H1 (cell line): ENCODE results near the gene RHOV. TPM values are rescaled to one million over a fixed set of nuclear protein-coding genes. Genes with fewer than 3 reads are reported as not detected.

Experiments
- ATF3 ChIP-seq: IDR thresholded peaks from 2 replicates; pipeline ENCODE4 v1.6.1; 2011; ENCODE audit warnings: low read depth, mild to moderate bottlenecking, low read length; ENCODE audit not compliant: insufficient read depth
- BACH1 ChIP-seq: IDR thresholded peaks from 2 replicates; pipeline ENCODE4 v1.6.1; 2012; ENCODE audit warnings: low read length, improper control_type of control experiment
- BCL11A ChIP-seq, 2 experiments: IDR thresholded peaks; one replicate each; pipeline ENCODE4 v1.6.1; 2011; ENCODE audit warnings: low read depth in 2 of 2, low read length in 2 of 2, mild to moderate bottlenecking in 2 of 2
- CEBPB ChIP-seq: IDR thresholded peaks from 2 replicates; pipeline ENCODE4 v1.6.1; 2012; ENCODE audit warnings: low read depth, low read length
- PHF8 ChIP-seq: fragments of 200-600 bp; sonication (generic); conservative IDR thresholded peaks from 2 replicates; pipeline ENCODE4 v1.7.1; 2012; ENCODE audit warnings: low read depth, mild to moderate bottlenecking, inconsistent platforms, low read length, moderate library complexity
- SUZ12 ChIP-seq: fragments of 200-600 bp; sonication (generic); IDR thresholded peaks from 2 replicates; pipeline ENCODE4 v1.6.1; 2012; ENCODE audit warnings: mild to moderate bottlenecking, inconsistent platforms, low read length, moderate library complexity, mixed read lengths
- USF2 ChIP-seq: IDR thresholded peaks from 2 replicates; pipeline ENCODE4 v1.6.1; 2011; ENCODE audit warnings: low read length, improper control_type of control experiment
- ZNF274 ChIP-seq: IDR thresholded peaks from 2 replicates; pipeline ENCODE4 v1.7.0; 2012; ENCODE audit warnings: low read length, borderline replicate concordance; ENCODE audit errors: extremely low read depth
- polyA plus RNA-seq, 7 experiments: library from polyadenylated mRNA; depleted of rRNA in 3 of 7; stranded (reverse) in 5 of 7; unstranded in 2 of 7; fragments of >200 nt in 5 of 7; fragments of 200-250 nt in 2 of 7; gene quantifications; 1 replicate in 5 of 7; 2 replicates in 1 of 7; 4 replicates in 1 of 7; pipeline versions ENCODE4 v1.2.1 to v1.2.3, GENCODE V29; 2011 to 2013; ENCODE audit warnings: missing spikeins in 2 of 7, mixed read lengths in 2 of 7
- total RNA-seq: library from RNA; stranded (reverse); fragmentation: NEBNext Ultra II Directional; extraction: Animal tissue kit (Norgen Biotek cat#: 25700); gene quantifications from 2 replicates; pipeline ENCODE4 v1.2.1, GENCODE V29; 2021

RHOV gene
- total and polyA plus RNA-seq, 2 of the 8 experiments (the other 6 are each of a cell fraction or from before 2014, with no cell fraction given): 1.5 to 2.7 TPM

GRCh38 chr15:40893733-40894680 is 20.0 kb upstream of the RHOV start, which contains the start of gene VPS18 (continued):
- TF ChIP-seq PHF8 (no peak), USF2 (peak; percentile 87), SUZ12 (no peak), BCL11A (IDR thresholded peaks at IDR 0.05; ENCODE audit: low read depth in 2 of 2, low read length in 2 of 2) (no peak), ATF3 (peak; percentile 81), BACH1 (no peak), CEBPB (no peak), ZNF274 (no peak)
- TF ChIP-seq, all 59 proteins: peak for 22
